GM21717 (cell line): Measurements from ENCODE around the gene PLXDC2.

Experiments
- ATAC-seq: cut with Tn5 transposase; IDR thresholded peaks from one replicate; pipeline ENCODE4 v1.9.1; 2021; ENCODE audit warnings: mild to moderate bottlenecking, moderate library complexity; ENCODE audit not compliant: unreplicated experiment

PLXDC2 gene

DNA sequence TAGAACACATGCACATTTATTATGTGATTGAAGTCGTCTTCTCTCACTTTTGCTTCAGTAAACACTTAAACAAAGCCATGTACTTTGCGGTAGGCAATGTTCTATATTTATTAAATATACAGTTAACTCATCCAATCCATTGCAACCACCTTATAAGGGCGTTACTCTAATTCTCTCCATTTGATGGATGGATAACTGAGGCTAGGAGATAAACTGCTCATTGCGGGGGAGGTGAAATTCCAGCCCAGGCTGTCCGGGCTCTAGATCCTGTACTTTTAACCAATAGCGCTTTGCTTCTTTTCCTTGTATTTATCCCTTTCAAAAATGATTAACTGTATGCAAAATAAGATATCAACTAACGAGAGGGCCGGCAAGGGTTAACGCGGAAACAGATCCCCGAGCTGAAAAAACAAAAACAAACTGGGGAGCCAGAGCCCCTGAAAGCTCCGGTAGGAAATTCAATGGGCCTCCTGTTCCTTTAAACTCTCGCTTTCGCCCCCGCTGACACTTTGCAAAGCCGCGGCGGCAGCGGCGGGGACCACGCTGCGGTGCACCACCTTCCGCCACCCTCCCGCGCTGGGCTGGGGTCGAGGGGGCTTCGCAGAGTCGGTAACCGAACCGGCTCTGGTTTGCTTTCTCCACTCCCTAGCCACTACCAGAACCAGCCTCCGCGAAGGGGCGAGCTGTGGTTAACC lies 1.0 kb upstream of the PLXDC2 start:
- ATAC-seq, result no peak

- ATAC-seq, result no peak
Observed at GRCh38 chr10:19815731-19816410, 361 bp upstream of the PLXDC2 start.

GRCh38 chr10:19817231-19817933 lies 1.1 kb downstream of the PLXDC2 start:
- no peak for ATAC-seq

DNA sequence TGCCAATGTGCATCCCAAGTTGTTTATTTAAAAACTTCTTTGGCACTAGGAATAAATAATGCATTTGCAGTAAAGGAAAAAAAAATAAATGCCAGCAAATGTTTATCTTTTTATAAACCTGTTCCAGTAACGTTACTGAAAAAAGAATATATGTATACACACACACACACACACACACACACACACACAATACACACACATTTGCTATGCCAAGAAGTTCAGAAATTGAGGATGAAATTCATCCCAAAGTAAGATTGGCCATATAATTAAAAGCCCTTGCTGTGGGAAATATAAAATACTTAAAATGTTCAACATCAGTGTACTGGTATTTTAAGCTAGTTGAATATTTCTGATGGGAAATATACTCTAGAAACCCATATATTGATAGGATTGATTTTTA lies 2.6 kb downstream of the PLXDC2 start:
- no peak for ATAC-seq

DNA sequence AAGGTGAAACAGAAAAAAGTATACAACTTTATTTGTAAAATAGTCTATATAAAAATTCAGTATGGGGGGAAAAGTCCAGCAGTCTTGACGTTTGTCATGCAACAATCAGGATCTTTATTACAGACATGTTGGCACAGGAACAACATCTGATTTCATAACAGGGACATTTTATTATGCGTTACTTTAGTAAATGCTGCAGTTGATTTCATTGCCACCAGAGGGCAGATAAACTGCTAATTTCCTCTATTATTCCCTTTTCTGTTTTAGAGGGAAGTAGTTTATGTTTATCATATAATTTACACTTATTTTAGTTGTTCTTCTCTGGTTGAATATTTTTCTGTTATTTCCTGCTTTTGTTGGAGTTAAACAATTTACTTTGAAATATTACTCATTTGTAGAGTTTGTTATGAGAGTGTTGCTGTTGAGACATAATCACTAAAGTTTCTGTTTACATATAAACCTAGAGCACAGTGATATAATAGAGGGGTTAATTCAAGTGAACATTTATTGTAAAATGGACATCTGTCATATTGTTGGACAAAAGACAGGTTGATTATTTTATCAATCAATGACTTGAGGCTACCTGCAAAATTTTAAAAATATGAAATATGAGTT lies 3.3 kb downstream of the PLXDC2 start:
- no peak for ATAC-seq

DNA sequence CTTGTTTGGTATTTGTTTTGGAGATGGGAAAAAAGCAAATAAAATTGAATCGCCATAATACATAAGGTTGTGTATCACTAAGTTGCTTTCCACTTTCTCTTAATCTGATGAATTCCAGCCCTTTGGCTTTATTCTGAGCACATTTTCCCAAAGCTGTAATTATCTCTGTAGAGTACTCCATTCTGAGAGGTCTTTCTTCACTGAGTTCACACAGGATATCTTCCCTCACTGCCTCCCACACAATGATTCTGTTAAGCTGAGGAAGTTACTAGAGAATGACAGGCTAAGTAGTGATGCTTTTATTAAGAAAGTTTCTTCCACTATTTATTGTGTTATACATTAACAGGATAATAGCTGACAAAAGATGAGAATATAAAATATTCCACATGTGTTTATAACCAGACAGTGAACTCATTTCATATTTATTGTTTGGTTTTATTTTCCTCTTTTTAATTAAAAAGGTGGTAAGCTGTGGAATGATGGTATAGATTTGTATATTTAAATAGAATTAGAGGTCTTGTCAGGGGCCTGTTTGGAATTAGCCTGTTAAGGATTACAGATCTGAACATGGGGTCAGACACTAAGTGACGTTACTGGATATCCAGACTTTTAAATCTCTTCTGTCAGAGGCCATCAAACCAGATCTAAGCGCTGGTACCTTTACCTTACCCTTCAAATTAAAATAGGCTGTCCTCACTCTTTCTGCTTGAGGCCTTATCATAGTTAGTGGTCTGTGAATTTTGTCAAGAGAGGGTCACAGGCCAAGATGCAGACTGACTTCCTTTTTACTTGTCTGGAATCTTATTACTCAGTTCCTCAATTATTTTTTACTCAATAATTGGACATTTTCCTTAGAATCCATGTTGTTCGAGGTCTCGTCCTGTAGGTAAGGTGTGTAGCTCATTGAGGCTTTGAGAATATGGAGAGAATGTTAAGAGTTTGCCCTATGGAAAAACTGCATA lies 8.4 kb downstream of the PLXDC2 start:
- ATAC-seq, result no peak

GRCh38 chr10:19825700-19826099 lies 9.5 kb downstream of the PLXDC2 start:
- no peak for ATAC-seq

DNA sequence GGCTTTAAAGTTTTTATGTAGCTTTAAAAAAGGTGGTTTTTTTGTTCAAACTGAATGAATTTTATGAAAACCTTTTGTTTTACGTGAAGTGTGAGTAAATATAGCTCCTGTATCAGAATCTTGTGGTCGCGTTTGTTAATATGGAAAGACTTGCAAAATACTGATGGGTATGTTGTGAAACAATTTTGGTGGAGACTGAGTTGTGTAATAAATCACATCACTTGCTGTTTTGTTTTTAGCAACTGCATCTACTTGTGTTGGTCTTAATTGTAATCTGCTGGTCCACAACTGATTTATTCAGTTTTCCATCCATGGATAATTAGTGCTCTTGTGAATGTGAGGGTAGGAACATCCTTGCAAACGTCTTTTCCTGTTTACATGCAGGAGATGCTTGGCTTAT lies 10.5 kb downstream of the PLXDC2 start:
- ATAC-seq, result no peak

DNA sequence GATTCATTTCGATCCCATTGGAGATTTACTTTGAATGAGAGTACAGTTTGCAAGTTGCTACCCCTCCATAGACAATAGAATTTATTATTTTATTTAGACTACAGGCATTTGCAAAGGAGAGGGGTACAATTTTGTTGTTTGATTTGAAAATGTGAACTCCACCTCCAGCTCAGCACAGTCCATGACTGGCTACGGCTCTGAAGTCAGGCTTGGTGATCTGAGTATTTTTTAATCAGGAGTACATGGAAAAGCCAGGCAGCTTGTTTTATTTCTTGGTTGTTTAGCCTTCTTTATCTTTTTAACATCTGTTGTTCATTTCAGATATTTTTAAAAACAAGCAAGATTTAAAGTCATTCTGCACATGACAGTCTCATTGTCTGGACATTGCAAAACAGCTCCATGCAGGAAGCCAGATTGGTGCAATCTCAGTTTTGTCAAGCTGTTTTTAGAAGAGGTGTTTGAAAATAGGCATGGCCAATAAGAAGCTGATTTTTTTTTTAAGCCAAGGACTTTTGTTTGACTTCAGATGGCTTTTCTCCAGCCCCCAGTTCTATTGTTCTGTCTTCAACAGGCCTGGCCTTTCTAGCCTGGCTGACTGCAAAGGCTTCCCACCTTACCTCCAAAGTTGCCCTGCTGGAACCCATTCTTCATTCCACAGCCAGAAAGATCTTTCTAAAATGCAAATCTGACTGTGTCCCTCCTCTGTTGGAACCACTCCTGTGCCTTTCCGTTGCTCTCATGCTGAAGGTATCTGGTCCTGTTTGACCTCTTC lies 12.2 kb downstream of the PLXDC2 start:
- no peak for ATAC-seq

GRCh38 chr10:19832699-19833098 lies 16.5 kb downstream of the PLXDC2 start:
- ATAC-seq, result no peak

DNA sequence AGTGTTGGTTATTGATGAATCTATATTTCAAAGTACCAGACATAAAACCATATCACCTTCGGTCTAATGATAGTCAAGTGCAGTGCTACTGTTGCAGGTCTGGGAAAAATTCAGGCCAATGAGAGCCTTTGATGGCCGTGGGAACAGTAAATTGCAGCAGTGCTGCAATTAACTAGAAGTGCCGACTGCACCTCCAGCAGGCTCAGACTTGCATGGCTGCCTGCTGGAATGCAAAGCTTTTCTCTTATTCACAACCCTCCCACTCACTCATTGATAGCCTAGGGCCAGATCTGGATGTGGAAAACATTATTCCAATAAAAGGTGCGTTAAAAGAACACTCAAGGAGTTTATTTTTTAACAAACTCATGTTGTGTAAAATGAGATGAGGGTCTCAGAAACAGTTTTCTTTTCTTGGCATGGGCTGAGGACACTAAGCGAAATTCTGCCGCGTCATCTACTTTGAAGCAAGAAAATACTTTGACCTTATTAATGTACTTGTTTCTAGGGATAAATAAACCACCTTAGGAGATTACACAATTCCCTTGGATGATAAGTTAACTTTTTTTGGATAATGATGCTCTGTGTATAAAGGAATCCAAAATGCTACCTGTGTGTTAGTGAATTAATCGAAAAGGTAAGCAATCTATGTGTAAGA lies 17.1 kb downstream of the PLXDC2 start:
- ATAC-seq, result no peak

DNA sequence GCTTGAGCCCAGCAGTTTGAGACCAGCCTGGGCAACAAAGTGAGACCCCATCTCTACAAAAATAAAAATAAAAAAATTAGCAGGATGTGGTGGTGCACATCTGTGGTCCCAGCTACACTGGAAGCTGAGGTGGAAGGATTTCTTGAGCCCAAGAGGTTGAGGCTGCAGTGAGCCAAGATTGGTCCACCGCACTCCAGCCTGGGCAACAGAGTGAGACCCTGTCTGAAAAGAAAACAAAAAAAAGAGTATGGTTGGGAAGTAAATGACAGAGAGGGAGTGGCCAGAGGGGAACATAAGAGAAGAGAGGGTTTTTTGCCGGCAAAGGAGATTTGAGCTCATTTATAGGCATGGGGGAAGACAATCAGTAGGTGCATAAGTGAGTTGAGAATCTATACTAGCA lies 19.7 kb downstream of the PLXDC2 start:
- ATAC-seq, result no peak

DNA sequence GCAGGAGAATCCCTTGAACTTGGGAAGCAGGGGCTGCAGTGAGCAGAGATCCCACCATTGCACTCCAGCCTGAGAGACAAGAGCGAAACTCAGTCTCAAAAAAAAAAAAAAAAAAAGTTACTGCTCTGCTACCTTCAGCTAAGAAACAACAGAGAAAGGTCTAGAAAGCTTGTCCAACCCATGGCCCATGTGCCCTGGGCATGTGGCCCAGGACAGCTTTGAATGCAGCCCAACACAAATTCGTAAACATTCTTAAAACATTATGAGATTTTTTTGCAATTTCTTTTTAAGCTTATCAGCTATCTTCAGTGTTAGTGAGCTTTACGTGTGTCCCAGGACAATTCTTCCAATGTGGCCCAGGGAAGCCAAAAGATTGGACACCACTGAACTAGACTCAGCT lies 22.9 kb downstream of the PLXDC2 start:
- ATAC-seq, result no peak

- ATAC-seq, result no peak
Observed at GRCh38 chr10:19839552-19839951, 23.3 kb downstream of the PLXDC2 start.

DNA sequence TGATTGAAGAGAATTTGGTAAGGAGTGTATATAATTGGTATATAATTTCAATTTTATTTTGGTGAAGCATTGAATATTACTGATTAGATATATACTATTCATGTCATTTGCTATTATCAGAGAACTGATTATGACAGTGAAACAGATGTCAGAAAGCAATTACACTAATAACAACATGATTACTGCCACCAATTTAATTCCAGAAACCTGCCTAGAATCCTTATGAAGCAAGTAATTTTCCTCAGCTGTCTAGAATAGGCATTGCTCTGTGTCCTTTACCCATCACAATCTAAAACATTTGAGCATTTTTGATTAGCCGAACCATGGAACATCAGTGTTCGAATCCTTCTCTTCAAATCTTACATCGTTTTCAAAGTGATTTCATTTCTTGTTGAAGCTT lies 24.5 kb downstream of the PLXDC2 start:
- no peak for ATAC-seq

DNA sequence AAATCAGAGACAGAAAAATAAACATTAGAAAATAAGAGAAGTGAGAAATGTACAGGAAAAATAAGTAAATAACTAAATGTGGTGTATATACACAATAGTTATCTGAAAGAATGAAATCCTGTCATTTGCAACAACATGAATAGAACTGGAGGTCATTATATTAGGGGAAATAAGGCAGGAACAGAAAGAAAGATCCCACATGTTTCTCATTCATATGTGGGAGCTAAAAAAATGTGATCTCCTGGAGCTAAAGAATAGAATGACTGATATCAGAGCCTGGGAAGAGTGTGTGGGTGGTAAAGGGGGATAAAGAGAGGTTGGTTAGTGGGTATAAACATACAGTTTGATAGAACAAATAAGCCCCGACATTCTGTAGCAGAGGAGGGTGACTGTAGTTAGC lies 27.3 kb downstream of the PLXDC2 start:
- no peak for ATAC-seq

GRCh38 chr10:19845503-19846368 lies 29.5 kb downstream of the PLXDC2 start:
- ATAC-seq, result no peak

DNA sequence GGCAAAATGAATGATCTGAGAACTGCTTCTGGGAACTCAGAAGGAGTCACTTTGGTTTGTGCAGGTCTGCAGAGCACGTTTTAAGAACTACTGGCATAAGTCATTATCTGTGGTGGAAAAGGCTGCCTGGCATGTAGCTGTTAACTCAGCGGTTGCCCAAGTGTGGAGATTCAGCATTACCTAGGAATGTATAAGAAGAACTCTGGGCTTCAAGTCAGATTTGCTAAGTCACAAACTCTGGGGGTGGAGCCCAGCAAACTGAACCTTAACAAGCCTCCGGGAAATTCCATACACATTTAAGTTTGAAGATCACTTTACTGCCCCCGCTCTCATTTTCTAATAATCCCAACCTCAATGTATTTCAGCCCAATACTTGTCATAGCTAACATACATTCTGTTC lies 31.1 kb downstream of the PLXDC2 start:
- no peak for ATAC-seq
